NCI-H2081 (cell line): ENCODE data around the gene PDE6D.

ENCODE experiments used
- DNase-seq, 2 experiments: peaks; one replicate each; lab custom pipeline; 2025; lab: John Stamatoyannopoulos, UW

The PDE6D gene

DNA sequence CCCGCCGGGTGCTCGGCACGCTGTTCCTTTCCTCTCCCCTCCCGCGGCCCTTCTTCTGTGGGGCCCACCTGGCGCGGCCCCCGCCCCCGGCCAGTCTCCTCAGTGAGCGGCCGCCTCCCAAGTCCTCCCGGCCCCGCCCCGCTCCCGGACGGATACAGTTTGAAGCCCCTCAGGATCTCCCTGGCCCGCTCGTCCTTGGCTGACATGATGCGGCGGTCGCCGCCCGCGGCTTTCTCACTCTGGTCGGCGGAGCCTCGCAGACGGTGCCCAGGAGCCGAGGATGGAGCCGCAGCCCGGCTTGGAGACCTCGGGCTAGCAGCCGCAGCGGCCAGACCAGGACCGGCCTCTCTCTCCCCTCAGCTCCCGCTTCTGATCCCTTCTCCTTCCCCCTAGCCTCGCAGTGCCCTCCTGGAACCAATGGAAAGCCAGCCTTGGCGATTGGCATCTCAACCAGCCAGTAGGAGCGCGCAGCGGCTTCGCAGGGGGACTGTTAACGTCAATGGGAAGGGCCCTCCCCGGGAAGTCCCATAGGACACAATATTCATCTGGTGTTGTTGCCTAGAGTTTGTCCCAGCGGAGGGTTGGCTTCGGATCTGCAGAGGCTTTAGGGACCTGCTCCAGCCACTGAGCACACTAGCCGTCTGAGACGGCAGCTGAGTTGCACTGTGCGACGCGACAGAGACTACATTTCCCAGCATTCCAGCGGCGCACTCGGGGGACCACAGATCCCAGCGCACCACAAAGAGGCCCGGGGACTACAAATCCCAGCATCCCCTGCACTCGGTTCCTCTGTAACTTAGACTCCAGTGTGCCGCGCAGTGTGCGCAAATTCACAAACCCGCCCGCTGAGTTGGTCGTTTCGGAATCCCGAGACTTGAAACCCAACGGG is at the start of gene PDE6D:
Gene PDE6D (minus strand): TSS at position 374 of the 889 bp plus-strand sequence. CDS start 168 bp downstream, at position 206.
- DNase-seq: peak; percentile 93 to 98

DNA sequence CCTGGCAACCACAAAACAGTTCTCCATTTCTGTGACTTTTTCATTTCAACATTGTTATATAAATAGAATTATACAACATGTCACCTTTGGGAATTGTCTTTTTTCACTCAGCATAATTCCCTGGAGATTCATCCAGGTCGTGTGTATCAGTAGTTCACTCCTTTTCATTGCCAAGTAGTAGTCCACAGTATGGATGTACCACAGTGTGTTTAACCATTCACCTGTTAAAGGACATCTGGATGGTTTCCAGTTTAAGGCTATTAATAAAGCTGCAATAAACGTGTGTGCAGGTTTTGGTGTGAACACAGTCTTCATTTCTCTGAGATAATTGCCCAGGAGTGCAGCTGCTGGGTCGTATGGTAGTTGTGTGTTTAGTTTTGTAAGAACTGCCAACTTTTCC is 40.8 kb upstream of the PDE6D start:
- DNase-seq: no peak

- DNase-seq: no peak
These were observed 39.8 kb upstream of the PDE6D start for GRCh38 chr2:231820786-231821303.

- DNase-seq: no peak
These were observed 38.5 kb upstream of the PDE6D start for GRCh38 chr2:231819447-231820042.

DNA sequence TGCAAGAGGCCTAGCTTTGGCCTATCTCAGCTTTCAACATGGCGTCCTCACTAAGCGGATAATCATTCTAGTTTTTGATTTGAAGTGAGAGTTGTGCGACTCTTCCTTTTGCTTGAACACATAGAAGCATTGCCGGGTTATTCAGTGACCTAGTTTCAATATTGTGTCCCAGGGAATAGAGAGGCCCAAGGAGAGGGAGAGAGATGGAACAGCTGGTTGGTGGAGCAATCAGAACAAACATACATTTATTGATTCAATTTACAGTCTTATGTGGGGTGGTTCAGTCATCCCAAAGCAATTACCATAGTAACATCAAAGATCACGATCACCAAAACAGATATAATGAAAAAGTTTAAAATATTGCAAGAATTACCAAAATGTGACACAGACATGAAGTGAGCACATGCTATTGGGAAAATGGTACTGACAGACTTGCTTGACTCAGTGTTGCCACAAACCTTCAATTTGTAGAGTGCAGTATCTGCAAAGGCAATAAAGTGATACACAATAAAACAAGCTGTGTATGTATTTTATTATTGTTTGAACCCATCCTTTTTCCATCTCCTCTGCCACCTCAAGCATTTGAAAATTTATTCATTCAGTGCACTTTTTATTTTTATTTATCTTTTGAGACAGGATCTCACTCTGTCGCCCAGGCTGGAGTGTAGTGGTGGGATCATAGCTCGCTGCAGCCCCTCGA is 35.4 kb upstream of the PDE6D start:
- DNase-seq: no peak

- DNase-seq: no peak
These were observed 29.8 kb upstream of the PDE6D start for GRCh38 chr2:231810905-231811304.

DNA sequence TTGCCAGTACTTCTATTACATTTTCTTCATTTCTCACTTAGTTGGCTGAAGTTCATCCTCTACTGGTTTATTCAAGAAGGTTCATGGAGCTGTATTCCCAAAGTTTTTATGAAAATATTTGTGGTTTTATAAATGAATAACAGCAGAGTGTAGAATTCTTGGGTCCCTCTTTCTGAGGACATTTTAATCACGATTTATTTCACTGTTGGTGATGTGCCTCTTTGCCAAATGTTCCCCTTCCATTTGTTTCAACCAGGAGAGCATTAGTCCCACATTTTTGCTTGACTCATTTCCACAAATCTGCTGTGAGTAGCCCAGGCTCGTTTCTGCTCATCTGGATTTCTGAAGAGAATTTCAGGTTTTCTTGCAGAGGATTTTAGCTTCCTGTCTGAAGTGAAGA is 25.9 kb upstream of the PDE6D start:
- no peak for DNase-seq

- DNase-seq: no peak
These were observed 22.5 kb upstream of the PDE6D start for GRCh38 chr2:231803501-231804138.

DNA sequence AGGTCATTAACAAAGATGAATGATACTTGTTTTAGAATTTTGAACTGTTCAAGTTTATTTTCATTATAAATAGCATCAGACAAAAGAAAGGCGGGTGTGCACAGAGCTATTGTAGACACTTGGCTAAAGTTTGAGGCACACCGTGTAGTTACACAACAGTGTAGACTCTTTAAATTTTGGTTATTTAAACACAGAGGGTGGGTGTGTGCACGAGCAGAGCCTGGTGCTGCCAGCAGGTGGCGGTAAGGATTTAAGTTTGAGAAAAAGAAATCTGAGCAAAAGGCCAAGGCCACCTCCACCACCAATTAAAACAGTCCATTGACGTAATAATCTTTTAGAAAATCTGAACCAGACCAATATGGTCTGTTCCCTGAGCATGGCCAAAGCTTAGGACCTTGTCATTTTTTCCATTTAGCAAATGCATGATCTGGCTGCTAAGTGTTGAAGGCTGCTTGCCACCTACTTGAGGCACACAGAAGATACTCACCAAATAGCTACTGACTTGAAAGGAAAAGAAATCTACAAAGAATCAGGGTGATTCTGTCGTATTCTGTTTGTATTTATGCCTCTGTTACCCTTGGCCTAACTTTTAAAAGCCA is 19.5 kb upstream of the PDE6D start:
- peak in 1 of 2 experiments; percentile 8 for DNase-seq

DNA sequence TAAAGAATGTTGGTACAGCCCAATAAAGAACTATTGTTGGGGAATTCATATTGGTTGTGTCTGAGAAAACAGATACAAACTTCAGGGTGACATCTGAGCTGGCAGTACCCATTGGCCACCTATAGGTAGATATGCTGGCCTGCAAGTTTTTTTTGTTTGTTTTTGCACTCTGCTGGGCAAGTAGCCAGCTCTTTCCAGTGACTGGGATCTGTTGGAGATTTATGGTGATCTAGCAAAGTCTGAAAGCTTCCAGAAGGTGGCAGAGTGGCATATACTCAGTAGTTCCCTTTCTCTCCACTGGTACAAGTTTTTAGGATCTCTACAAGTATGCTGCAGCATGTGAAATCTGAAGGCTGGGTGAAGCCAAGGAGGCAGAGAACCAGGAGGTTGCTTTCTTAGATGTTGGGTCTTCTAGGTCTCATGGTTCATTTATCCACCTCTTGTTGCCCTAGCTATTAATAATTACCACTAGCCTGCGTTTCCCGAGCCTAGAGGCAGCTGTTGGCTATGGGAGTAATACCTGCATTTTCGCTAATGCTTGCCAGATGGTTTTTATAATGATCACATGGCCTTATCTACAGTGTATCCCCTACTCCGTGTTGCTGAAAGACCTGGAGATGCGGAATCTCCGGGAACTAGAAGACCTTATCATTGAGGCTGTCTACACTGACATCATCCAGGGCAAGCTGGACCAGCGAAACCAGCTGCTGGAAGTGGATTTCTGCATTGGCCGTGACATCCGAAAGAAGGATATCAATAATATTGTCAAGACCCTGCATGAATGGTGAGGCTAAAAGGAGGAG is 14.6 kb upstream of the PDE6D start:
- DNase-seq: peak; percentile 60 to 78

DNA sequence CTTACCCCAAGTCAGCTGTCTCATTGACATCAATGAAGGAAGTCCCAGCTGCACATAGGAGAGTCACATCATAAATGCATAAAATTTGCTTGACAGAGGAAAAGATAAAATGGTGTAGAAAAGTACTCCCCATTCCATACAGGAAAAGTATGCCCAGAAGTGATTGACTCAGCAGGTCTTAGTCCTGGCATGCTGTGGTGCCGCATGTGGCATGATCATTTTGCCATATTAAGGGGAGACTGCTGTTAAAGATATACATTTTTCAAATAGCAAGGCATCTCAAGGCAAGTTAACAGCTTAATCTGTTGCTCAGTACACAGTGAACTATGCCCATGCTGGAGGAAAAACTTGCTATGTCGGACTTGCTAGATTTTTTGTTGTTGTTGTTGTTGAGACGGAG is 13.3 kb upstream of the PDE6D start:
- DNase-seq: no peak

GRCh38 chr2:231791107-231791506 is 10.0 kb upstream of the PDE6D start:
- DNase-seq: no peak

DNA sequence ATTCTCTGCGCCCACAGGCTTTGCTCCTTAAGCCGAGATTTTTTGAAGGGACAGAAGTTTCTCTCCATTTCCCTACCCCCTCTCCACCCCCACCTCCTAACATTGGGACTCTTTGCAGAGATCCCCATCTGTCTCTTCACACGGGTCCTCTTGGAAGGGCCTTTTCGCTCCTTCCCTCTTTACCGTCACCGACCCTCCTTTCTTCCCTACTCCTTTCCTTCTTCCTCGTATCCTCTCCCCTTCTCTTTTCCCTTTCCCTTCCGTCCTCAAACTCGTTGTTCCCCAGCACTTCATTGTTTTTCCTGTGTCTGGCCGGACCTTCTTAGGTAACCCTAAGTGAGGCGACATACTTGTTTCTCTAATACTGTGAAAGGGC is 5.8 kb upstream of the PDE6D start:
- no peak for DNase-seq

DNA sequence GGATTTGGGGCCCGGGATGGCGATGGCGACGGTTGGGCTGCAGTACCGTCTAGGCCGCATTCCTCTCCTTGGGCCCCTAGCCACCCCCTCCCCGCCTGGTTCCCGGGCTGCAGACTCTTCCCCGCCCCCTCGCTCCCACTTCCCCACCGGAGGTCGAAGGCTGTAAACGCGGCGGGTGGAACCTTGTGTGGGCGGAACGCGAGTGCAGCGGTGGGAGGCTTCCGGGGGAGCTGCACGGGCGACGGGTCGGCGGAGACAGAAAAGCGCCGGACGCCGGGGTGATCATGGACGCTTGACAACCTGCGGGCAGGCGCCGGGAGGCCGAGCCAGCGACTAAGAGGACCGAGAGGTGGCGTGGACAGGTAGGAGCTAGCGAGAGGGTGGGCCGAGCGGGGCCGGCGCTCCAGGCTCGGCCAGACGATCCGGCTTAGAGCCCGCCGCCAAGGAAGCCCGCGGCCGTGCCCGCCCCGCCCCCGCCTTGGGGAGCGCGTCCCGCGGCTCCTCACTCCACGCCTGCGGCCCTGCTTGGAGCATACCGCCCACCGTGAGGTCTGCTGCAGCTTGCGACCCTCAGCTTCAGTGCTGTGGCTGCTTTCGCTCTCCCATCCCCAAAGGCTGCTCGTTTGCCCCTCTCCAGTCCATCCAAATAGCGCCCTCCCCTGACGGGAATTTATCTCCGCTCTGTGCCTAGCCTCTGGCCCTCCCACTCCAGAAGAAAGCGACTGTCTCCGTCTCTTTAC is 5.3 kb upstream of the PDE6D start, which contains the start of gene COPS7B:
Gene COPS7B (plus strand): TSS at position 269 of the 740 bp plus-strand sequence. CDS start 2,126 bp downstream, outside the sequence.
- peak; percentile 79 to 85 for DNase-seq

DNA sequence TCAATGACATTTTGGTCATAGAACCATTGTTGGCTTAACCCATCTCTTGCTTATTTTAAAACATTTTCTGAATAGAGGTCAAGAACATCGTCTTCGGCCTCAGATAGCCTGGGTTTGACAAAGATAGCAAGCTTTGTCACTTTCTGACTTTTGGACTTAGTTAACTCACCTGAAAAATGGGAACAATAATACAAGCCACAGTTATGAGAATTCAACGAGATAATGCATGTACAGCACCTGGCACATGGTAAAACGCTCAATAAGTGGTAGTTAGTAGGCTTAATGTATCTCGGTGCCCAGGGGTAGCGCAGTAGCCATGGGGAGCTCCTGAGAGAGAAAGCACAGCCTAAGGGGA is 4.7 kb upstream of the PDE6D start:
- no peak for DNase-seq

DNA sequence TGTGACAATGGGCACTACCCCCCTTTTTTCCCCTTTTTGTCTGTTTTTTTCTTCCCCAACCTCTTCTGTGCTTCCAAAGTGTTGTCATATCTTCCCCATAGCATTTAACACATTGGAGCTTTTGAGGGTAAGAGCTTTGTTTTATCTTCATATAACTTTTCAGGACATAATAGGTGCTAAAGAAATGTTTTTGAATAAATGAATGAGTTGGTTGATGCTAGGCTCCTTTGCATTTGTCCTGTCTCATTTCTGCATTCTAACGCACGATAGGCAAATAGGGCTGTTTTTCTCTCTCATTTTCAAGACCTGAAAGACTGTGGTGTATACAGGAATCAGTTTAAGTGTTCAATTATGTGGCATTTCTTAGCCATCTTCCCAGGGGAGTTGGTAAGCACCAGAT is 4.3 kb upstream of the PDE6D start:
- no peak for DNase-seq

GRCh38 chr2:231781798-231782726 is 980 bp upstream of the PDE6D start:
- DNase-seq: peak in 1 of 2 experiments; percentile 54

GRCh38 chr2:231780123-231780908 is 766 bp downstream of the PDE6D start:
- no peak for DNase-seq
